GM12874 (cell line): ENCODE measurements around the gene DGKG.

Experiments used
- TF ChIP-seq, protein P1 (sequence below): IDR thresholded peaks from 2 replicates; pipeline ENCODE4 v1.5.1; 2011; ENCODE audit warnings: low read depth, mild to moderate bottlenecking, control low read depth, low read length, moderate library complexity; ENCODE audit not compliant: insufficient read depth

Gene DGKG

DNA sequence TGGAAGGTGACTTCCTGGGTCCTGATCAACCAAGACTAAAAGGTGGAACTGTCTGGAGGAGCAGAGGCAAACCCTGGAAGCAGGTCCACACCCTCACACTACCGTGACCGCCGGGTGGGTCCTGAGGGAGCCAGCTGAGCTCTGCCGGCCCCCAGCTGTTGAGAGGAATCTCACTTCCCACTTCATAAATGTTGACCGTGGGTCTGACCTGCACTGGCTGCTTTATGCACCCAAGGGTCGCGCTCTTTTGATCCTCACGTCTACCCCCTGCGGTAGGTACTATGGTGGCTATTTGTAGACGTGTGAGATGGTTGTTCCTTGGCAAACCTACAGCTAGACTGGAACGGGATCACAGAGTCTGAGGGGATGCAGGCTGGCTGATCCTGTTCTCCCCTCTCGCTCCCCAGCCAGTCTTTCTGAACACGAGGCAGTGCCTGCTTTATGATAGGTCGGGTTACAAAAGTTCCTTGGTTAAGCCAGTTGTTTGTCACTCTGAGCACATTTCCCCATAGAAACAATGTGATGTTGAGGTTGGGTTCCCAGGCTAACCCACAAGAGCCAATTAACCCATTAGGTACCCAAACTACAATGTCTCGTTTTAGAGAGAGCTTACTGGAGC lies 140.2 kb downstream of the DGKG start:
- TF ChIP-seq, protein P1, sequence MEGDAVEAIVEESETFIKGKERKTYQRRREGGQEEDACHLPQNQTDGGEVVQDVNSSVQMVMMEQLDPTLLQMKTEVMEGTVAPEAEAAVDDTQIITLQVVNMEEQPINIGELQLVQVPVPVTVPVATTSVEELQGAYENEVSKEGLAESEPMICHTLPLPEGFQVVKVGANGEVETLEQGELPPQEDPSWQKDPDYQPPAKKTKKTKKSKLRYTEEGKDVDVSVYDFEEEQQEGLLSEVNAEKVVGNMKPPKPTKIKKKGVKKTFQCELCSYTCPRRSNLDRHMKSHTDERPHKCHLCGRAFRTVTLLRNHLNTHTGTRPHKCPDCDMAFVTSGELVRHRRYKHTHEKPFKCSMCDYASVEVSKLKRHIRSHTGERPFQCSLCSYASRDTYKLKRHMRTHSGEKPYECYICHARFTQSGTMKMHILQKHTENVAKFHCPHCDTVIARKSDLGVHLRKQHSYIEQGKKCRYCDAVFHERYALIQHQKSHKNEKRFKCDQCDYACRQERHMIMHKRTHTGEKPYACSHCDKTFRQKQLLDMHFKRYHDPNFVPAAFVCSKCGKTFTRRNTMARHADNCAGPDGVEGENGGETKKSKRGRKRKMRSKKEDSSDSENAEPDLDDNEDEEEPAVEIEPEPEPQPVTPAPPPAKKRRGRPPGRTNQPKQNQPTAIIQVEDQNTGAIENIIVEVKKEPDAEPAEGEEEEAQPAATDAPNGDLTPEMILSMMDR, result no peak

DNA sequence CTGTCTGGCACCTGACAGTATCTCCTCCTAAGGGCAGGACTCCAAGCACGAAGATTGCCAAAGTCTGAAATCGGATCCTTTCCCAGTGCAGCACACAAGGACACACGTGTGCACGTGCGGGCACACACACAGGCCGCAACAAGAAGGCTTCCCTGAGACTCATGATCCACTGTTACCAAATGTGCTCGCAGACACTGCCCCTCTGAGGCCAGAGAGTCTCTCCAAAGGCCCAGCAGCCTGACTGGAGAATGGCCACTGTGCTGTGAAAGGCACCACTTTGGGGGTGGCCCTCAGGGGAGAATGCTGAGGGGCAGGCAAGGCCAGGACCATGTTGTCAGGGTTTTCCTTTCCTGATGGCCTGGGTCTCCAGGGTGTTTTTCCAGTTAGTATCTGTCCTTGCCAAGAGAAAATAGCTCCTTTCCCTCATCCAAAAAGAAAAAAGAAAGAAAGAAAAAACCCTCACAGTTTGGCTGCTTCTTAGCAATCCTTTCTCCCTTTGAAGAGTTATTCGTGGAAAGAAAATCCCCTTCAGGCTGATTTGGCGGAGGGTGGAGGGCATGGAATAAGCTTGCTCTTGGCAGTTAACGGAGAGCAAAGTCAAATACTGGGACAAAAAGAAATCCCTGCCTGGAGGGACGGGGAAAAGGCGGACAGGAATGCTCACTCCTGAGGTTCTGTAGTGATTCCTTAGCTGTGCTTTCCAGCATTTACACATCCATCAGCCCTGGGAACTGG lies 141.0 kb downstream of the DGKG start:
- TF ChIP-seq, protein P1, result no peak

DNA sequence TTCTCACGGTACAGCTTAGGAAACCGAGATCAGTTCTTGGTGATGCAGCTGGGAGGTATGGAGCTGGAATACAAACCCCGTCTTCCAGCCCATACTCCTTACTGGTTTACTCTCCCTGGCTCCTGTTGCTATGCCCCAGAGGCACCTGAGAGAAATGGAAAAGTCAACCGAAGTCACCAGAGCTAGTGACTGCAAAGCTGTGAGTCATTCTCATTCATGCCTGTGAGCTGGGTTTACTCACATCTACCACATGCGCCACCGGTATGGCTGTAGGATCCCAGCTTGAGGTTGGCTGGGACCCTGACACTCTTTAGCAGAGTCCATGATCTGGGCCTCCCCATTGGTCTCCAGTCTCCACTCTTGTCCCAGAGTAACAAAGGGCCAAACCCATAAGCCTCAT lies 141.7 kb downstream of the DGKG start:
- TF ChIP-seq, protein P1, result no peak

DNA sequence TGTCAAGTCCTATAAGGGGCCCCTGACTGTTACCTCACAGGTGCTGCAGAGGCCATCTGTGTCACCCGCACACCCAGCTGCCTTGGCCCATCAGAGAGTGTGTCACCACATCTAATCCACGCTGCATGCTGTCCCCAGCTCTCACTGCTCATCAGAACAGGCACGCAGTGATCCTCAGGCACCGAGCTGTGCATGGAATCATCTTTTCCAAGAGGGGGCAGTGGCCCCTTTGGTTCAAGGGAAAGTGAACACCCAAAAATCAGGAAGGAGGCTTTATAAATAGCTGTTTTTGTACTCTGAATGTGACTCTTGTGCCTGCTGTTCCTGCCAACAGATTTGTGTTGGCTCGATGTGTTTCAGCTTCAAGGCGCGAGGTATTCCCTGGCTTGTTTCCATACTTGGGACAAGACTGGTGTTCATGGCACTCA lies 142.8 kb downstream of the DGKG start:
- TF ChIP-seq, protein P1, result no peak

DNA sequence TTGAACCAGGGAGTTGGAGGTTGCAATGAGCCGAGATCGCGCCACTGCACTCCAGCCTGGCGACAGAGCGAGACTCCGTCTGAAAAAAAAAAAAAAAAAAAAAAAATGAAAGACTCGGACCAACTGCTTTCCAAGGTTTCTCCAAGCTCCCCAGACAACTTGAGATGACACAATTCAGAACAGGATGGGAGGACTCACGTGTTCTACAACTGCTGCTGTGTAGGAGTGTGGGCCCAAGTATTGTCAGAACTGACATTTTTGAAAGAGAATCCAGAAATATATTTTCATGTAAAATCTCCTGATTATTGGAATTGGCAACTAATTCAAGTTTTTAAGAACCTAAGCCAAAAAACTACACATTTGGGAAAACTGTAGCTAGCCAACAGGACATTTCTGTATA lies 143.6 kb downstream of the DGKG start:
- TF ChIP-seq, protein P1, result no peak

DNA sequence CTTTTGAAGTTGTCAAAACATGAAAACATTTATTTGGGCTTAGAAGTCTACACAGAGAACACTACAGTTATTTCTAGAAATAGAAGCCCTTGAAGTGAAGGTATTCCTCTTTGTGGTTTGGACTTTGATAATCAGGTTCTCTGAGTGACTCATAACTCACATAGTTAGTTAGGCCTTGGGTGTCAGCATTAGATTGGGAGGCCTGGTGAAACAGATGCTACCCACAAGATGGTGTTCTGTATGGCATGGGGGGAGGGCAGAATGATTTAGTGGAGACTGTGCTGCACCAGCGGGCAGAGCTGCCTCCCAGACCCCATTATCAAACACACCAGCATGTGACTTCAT lies 144.2 kb downstream of the DGKG start:
- TF ChIP-seq, protein P1, result no peak

DNA sequence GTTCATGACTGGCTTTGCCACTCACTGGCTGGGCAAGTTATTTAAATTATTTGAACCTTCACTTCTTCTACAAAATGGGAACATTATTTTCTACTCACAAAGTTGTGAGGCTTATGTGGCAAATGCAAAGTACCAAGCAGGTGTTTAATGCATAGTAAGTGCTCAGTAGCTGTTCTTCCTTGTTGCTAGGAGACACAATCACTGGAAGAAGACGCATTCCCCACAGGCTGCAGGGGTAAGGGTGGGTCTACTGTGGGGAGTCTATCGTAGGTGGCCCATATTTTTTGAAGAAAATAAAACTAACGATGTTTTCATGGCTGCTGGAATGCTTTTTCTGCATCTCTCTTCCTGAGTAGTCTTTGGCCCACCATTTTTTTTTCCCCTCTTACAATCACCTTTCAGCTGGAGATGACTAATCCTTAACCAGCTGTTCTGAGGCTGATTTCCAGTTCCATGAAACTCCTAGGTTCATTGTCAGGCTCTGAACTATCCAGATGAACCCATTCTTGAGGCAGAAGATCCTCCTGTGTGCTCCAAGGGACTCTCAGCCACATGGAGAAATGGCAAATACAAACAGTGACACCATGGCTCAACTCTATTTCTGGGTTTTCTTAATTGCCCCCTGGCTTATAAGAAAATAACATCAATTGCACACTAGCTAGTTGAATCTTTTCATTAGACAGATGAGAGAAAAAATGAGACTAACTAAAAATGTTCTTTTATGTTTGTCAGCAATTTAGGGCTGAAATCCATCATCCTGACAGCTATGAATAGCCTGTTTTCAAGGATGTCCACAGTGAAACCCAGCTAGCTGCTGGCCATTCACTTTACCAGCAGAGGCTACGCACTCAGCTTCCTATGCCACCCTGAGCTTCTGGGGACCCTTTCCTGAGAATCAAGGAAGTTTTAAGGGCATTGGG lies 144.9 kb downstream of the DGKG start:
- TF ChIP-seq, protein P1, result no peak
